ENCODE data around the gene KCNH8. TPM values are rescaled to one million over a fixed set of nuclear protein-coding genes. Genes with fewer than 3 reads are reported as not detected.

The KCNH8 gene
- total and polyA plus RNA-seq, 2 of the 4 experiments (the other 2 are of a cell fraction): not detected

- H3K23ac ChIP-seq (ENCODE audit: low read depth, low read length): no peak overlapping the region
- H3K4me1 ChIP-seq (ENCODE audit: control insufficient read depth, insufficient read depth, low read length): no peaks in the 10 kb centered on the region
- peaks cover 14% of the 10 kb centered on the region for H3K9me3 ChIP-seq (ENCODE audit: control insufficient read depth, insufficient read depth, low read length)
- no peaks in the 10 kb centered on the region for H4K20me1 ChIP-seq (ENCODE audit: insufficient read depth, low read length)
- no peak overlapping the region for H4K8ac ChIP-seq (ENCODE audit: low read depth in 2 of 2, low read length in 2 of 2)
- no TSS peak for BruUV-seq (replicated peaks)
- no peak overlapping the region for H2AFZ ChIP-seq (replicated peaks; ENCODE audit: low read length, poor library complexity)
- no peak overlapping the region for H3K18ac ChIP-seq (ENCODE audit: low read depth, low read length)
- H4K5ac ChIP-seq (ENCODE audit: low read depth, low read length): no peak overlapping the region
- WGBS, 2 experiments (ENCODE audit: extremely low coverage in 2 of 2, insufficient read length in 1 of 2): 80% methylated on average over 1 of the region's 1 CpG; no CpG with 5 or more reads in 1 of the 2 experiments
- H3K9ac ChIP-seq (ENCODE audit: low read depth, low read length): no peak overlapping the region
- H2BK20ac ChIP-seq (ENCODE audit: low read depth, low read length): no peak overlapping the region
- no peaks in the 10 kb centered on the region for H3K79me1 ChIP-seq (ENCODE audit: low read depth in 1 of 2, low read length in 2 of 2)
- DNase-seq (no peak), ATAC-seq (ENCODE audit: low read depth) (no peak)
- no peak overlapping the region for H2BK5ac ChIP-seq (ENCODE audit: low read depth, low read length, poor library complexity, severe bottlenecking)
- no peak overlapping the region for H2BK120ac ChIP-seq (ENCODE audit: low read depth, low read length)
- no peaks in the 10 kb centered on the region for H3K36me3 ChIP-seq (ENCODE audit: control insufficient read depth, insufficient read depth, low read length)
- no peak overlapping the region for H3K4ac ChIP-seq (ENCODE audit: low read depth, low read length)
- no peaks in the 10 kb centered on the region for H3K27me3 ChIP-seq (ENCODE audit: control insufficient read depth, insufficient read depth, low read length)
- in situ Hi-C loops (cut with MboI; ENCODE audit: low sequenced_read_pairs): no loop called here
- H2AK5ac ChIP-seq (ENCODE audit: low read depth, low read length): no peak overlapping the region
- no peak overlapping the region for H2BK15ac ChIP-seq (ENCODE audit: low read depth, low read length)
- no peak for TF ChIP-seq MAFK (IDR thresholded peaks at IDR 0.05; ENCODE audit: low read depth, low read length)
- no peak for TF ChIP-seq MXI1 (IDR thresholded peaks at IDR 0.05; ENCODE audit: borderline replicate concordance, low read depth, low read length)
- dilution Hi-C loops (cut with HindIII; ENCODE audit: low sequenced_read_pairs, unreplicated experiment): no loop called here
- H3K9me1 ChIP-seq (ENCODE audit: insufficient read depth, low read length): no peaks in the 10 kb centered on the region
- CTCF ChIA-PET: no interaction called here
- H3K4me3 ChIP-seq (ENCODE audit: insufficient read depth, low read depth, low read length): no peak overlapping the region
- H3K4me2 ChIP-seq (ENCODE audit: low read depth, low read length): no peak overlapping the region
- no peak overlapping the region for H3K56ac ChIP-seq (ENCODE audit: extremely low read depth, insufficient read depth, low read length)
- H3K14ac ChIP-seq (replicated peaks; ENCODE audit: low read depth, low read length): no peak overlapping the region
- POLR2A ChIA-PET (ENCODE audit: unreplicated experiment): no interaction called here
- no peak overlapping the region for H3K27ac ChIP-seq (ENCODE audit: insufficient read depth, low read length)
- intact Hi-C loops (cut with micrococcal nuclease): no loop called here
- H4K91ac ChIP-seq (ENCODE audit: insufficient read depth, low read depth, low read length): no peak overlapping the region
- H2AK9ac ChIP-seq (replicated peaks; ENCODE audit: low read depth, low read length, poor library complexity): no peak overlapping the region
Observed at GRCh38 chr3:19506171-19506570, 357.9 kb downstream of the KCNH8 start.
